Pons (tissue), 1 donor: Measurements from ENCODE around the gene EVA1B.

Experiments used
- DNase-seq: peaks from one replicate; pipeline ENCODE4 v3.0.0-alpha.2; 2016; ENCODE audit warnings: low spot score

EVA1B gene

DNA sequence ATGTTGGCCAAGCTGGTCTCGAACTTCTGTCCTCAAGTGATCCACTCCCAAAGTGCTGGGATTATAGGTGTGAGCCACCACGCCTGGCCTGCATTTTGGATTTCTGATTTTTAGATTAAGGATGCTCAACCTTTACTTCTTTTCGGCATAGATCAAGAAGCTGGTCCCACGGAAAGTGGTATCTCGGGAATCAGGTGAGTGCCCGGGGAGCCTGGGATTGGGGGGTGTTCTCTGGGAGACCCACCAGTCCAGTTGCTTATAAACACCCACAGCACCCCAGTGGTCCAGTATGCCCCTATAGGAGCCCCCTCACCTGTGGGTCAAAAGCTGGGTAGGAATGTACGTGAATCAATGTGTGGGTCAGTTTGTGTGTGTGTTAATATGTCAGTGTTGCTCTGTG is 14.0 kb downstream of the EVA1B start:
- no peak for DNase-seq

DNA sequence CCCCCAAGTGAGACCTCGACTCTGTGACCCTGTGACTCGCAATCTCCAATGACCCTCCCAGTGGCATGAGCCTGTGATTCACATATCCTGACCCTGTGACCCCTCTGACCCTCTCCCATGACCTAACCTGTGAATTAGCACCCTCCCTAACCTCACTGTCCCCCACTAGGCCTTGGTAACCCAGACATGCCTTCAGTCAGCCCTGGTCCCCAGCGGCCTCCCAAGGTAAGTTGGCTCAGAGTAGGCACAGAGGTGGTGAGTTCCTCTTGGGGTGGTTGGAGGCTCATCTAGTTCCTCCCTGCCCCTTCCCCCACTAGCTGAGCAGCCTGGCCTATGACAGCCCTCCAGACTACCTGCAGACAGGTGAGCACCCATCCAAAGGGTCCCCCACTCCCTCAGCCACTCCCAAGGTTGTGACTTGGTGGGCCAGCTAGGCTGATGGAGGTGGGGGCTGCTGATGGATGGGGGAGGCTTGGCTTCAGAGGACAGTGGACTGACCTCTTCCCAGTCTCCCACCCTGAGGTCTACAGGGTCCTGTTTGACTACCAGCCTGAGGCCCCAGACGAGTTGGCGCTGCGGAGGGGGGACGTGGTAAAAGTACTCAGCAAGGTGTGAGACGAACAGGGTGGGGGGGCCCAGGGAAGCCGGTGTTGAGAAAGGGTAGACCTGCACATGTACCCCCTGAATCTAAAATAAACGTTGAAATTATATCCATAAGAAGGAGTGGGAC is 15.7 kb downstream of the EVA1B start:
- DNase-seq = no peak

DNA sequence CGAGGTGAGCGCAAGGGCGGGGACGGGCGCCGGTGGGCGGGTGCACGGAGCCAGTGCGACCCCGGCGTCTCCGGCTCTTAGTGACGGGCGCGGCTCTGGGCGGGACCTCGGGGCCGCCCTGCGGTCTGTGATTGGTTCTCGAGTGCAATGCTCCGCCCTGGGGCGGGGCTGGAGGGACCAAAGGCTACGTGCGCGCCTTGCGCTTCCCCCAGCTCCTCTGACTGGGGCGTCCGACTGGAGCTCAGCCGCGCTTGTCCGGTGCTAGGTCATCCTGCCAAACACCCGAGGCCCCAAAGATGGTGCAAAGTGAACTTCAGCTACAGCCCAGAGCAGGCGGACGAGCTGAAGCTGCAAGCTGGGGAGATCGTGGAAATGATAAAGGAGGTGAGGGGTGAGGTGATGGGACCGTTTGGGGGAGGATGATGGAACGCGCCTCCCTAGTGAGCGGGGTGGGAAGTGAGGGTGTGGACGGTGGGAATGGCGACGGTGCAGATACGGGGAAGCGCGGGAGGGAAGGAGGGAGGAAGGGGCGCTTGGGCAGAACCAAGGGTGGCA is 16.5 kb downstream of the EVA1B start:
- peak; percentile 81 for DNase-seq

DNA sequence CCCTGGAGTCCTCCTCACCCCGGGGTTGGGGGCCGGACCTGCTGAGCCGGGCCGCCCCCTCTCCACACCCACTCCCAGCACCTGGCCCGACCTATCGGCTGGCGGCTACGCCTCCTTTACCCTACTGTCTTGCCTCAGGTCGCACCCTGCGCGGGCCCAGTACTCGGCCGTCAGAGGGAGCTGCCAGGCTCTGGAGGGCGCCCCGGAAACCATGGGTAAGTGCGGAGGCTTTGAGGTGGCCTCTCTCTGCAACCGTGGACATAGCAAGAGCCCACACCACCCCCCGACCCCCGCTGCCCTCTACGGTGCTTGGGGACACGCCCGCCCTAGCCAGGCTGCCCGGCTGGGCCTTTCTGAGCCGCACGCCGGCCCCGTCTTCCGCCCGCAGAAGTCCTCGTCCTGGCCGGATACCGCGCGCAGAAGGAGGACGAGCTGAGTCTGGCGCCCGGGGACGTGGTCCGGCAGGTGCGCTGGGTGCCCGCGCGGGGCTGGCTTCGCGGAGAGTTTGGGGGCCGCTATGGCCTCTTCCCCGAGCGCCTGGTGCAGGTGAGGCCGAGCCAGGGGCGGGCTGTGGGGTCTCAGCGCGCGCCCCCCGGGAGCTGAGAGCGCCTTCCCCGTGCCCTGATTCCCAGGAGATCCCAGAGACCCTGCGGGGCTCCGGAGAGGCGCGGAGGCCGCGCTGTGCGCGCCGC is 17.1 kb downstream of the EVA1B start, which contains the start of gene SH3D21:
Gene SH3D21, plus strand, starts transcription at position 159 of the 692 bp plus-strand sequence. Its CDS starts 53 bp downstream, at position 212.
- no peak for DNase-seq

DNA sequence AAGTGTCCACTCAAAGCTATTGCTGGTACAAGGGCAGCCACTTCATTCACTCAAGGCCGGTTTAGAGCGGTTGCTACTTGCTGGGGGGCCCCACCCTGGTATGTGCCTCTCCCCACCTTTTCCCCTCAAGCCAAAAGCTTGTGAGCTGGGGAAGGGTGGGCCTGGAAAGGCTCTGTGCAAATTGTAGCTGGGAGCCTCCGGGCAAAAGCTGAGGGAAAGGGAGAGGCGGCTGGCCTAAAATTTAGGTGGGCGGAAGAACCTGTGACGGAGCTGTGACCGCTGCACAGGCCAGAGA is 17.6 kb downstream of the EVA1B start:
- DNase-seq = no peak

DNA sequence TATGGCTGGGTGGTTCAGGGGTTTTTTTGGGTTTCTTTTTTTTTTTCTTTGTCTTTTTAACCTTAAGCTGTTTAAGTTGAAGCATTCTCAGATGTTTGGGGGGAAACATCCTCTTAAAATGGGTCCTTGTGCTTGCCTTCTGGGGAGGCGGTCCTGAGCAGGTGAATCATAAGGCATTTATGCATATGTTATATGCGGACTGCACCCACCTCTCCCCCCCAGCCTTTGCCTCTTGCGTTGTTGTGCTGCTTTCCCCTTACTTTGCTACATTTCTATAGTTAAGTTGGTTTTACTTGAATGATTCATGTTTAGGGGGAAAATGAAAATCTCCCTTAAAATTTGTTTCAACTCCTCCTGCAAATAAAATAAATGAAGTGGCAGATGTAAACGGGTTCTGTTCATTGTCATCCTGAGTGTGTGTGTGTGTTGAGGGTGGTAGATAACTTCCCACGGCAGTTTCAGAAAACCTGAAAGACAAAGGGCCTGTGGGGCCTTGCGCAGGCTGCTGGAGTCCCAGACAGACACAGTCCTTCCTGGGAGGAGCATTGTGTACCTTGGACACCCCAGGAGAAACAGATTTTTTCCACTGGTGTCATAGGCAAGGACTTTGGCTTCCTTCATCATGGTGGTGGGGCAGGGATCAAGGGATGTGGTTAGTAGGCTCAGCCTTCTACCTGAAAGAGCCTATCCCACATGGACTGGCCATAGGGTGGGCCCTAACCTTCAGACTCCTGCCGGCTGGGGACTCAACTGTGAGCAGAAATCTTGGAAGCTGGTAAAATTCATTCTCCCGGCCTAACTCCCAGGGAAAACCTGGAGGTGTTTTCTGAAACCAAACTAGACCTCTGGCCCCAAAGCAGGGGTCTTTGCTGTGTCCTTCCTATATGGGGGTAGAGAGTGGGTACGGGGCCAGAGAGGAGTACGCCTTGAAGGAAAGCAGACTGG is 18.2 kb downstream of the EVA1B start:
- DNase-seq = no peak

DNA sequence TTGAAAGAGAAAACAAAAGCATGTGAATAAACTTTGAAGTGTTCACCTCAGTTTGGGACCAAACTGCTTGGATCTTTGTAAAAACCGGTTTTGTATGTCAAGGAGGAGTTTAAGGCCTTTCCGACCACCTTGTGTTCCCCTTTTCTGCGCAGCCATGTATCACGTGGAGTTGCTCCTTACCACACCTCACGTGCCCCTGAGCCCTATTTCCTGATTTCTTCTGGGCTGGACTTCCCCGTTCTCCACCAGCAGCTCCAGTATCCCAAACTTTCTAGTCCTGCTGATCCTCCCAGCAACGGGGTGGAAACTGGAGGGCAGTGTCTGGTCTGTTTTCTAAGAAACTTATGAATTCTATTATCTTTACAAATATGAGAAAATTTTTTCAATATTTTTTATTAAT is 18.9 kb downstream of the EVA1B start:
- DNase-seq = peak; percentile 38

DNA sequence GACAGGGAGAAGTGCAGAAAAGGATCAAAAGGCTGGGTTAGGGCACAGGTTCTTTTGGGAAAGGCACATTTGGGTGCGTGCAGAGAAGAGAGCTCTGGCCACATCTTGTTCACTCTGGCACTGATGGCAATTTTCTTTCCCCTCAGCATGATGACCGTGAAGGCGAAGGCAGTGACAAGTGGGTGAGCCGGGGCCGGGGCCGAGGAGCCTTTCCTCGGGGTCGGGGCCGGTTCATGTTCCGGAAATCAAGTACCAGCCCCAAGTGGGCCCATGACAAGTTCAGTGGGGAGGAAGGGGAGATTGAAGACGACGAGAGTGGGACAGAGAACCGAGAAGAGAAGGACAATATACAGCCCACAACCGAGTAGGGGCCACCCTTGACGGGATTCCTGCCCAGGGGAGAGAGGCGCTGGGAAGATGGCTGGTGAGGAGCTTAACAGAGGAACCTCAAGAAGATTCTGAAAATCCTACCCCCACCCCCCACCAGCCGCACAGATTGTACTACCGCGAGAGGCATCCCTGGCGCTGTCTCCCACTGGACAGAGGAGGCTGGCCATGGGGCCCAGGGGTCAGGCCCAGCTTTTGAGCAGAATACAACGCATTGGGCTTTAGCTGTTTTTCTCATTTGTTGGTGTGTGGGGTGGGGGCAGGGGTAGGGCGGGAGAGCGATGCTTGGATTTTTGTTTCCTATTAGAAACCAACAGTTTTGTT is 19.6 kb downstream of the EVA1B start:
- DNase-seq = no peak

DNA sequence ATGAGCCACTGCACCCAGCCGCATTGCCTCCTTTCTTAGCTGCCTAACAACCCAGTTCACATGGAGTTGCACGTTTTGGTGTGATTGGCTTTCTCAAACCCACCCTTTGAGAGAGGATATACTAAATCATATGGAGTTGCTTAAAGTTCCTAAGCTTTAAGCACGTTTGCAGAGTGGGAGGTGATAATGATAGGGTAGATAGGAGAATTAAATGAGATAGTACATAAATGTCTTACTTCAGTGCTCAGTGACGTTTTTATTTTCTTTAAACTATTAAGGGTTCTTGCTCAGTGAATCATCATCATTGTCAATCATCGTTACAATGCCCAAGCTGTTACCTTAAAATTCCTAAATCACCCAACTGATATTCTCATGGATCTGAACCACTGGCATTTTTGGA is 20.2 kb downstream of the EVA1B start:
- DNase-seq = no peak

DNA sequence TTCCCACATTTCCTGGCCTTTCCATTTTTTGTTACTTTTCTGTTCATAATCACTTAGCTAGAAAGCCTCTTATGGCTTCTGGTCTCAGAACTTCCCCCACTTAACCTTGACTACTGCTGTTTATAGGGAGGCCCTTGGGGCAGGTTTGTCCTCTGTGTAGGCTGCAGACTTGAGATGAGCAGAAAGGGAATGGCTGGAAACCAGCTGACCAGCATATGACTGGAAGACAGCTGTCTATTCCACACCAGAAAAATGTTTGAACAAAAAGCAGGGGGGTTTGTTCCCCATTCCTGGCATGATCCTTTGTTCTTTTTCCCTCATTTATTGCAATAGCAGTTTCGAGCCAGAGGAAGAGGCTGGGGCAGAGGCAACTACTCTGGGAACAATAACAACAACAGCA is 22.2 kb downstream of the EVA1B start:
- peak; percentile 54 for DNase-seq

DNA sequence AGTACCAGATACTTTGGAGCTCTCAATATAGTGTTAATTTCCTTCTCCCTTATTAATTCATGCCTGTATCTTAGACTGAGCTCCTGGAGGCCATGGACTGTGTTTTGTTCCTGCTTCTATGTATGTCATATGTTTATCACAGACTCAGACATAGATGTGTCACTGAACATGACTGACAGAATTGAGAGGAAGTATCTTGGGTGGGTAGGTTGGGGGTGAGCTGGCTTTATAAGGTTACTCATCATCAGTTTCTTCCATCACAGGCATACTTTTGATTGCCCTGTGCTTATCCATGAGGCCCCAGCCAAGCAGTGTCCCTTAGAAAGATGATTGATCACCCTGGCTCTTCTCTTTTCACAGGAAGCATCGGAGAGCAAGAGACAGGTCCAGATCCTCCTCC is 22.9 kb downstream of the EVA1B start:
- DNase-seq = no peak

DNA sequence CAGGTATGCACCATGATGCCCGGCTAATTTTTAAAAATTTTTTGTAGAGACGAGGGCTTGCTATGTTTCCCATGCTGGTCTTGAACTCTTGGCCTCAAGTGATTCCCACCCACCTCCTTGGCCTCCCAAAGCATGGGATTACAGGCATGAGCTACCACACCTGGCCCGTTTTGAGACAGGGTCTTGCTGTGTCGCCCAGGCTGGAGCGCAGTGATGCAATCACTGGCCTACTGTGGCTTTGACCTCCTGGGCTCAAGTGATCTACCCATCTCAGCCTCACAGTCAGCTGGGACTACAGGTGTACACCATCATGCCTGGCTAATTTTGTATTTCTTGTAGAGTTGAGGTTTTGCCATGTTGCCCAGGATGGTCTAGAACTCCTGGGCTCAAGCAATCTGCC is 24.8 kb downstream of the EVA1B start:
- DNase-seq = no peak

DNA sequence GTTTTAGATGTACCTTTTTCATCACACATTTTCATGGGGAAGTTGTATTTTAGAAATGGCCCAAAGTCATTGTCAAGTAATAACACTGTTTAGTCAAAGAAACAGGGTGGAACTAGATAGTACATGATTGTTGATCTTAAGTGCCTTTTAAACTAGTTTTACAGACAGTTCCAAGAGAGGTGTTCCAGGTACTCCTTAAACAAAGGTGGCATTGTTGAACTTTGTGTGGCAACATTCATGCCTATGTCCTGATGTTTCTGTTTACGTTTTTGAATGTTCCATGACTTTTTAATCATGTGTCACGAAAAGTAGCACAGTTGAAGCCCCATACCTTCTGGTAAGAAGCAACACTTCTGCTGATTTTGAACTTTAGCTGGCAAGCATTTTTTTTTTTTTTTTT is 26.4 kb downstream of the EVA1B start:
- DNase-seq = no peak

DNA sequence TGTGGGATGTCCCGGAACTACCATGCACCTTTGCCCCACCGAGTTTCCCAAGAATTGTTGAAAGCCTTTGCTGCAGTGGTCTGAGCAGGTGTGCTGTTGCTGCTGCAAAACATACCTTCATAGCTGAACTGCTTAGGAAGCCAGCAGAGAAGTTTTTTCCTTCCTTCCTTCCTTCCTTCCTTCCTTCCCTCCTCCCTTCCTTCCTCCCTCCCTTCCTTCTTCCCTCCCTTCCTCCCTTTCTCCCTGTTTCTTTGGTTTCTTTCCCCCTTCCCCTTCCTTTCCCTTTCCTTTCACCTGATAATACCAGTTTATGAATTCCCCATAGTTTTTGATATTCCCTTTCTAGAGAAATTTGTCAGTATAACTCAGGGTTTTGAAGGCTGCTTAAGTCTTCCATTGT is 28.1 kb downstream of the EVA1B start:
- DNase-seq = no peak

DNA sequence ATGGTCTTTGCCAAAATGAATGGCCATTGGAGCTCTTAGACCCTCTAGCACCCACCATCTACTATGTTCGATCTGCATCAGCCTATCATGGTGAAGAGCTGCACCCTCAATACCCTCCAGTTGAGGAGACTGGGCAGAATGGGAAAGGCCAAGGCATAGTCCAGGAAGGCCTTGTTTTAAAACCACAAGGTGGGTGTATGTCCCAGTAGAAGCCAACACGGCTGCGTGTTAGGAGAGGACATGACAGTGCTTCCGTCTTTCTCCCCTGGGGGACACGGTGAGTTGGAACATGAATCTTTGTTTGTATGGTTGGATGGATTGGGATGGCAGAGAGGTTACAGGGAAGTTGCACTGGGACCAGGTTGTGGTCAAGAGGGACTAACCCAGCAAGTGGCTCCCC is 35.9 kb downstream of the EVA1B start:
- DNase-seq = no peak

DNA sequence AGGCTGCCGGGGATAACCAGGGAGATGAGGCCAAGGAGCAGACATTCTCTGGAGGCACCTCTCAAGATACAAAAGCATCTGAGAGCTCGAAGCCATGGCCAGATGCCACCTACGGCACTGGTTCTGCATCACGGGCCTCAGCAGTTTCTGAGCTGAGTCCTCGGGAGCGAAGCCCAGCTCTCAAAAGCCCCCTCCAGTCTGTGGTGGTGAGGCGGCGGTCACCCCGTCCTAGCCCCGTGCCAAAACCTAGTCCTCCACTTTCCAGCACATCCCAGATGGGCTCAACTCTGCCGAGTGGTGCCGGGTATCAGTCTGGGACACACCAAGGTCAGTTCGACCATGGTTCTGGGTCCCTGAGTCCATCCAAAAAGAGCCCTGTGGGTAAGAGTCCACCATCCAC is 36.6 kb downstream of the EVA1B start:
- no peak for DNase-seq

DNA sequence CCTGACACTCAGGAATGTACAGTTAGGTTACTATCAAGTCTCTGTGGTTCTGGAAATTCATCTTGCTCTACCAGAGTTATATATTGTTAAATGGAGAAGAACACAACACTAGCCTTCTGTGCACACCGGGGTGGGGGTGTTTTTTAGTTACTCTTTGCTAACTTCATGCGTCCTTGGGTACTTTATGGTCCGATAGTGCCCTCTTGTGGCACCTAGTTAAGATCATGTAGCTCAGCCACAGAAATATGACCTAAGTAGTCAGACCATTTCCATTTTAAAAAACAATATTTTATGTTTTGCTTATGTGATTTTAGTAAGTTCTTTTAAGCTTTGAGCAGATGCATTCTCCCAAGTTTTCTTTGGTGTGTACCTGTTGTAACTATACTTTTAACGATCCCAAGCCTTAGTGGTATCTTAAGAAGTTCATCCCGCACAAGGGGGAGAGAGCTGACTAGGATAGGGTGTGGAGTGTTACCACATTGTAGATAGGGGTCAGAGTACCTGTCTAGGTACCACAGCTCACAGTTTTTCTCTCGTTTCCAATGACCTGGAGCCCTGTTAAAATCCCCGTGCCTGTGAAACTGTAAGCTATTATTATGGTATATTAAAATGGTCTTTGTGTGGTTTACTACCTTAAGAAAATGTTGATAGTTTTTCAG is 37.9 kb downstream of the EVA1B start:
- peak; percentile 93 for DNase-seq

DNA sequence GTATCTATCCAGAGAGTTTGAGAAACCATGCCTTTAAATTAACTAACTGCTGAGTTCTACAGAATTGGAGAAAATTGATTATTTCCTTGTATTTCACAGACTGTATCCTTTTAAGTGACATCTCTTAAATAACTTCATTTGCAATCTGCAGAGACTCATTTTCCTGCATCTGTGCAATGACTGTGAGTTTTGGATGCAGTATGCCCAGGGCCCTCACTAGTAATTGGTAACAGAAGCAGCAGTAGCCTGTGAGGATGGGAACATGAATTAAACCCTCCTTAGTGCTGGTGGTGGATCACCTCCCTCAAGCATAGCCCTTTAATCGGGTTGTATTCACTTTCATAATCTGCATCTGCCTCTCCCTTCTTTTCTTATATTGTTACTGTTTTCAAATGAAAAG is 38.9 kb downstream of the EVA1B start:
- DNase-seq = no peak

DNA sequence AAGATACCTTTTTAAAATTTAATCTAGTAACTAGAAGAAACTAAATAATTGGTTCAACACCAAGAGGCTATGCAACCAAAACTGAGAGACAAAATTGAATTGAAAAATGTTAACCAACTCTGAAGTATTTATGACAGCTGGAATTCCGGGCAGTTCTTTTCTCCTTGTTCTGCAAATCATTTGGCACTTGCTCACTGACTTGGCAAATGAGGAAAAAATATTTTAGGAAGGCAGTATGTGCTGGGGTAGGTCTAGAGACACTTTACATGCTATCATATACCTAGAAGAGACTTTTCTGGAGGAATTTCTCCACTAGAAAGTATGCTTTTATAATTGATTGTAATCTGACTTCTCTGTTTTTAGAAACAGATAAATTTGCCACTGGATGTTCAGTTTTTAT is 39.4 kb downstream of the EVA1B start:
- DNase-seq = no peak

DNA sequence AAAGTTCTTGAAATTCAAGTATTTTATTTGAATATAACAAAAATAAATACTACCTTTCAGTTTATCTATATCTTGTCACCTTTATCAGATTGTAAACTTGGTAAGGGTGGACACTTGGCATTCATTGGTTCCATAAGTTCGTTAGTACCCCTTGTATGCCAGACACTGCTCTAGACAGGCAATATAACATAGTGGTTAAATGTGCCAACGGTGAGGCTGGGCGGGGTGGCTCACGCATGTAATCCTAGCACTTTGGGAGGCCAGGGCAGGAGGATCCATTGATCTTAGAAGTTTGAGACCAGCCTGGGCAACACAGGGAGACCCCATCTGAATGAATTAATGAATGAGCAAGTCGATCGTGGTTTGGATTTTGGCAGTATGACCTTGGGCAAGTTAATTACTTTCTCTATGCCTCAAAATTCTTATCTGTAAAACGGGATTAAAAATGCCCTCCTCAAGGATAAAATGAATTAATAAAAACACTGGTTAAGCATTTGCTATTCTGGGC is 43.6 kb downstream of the EVA1B start:
- no peak for DNase-seq

DNA sequence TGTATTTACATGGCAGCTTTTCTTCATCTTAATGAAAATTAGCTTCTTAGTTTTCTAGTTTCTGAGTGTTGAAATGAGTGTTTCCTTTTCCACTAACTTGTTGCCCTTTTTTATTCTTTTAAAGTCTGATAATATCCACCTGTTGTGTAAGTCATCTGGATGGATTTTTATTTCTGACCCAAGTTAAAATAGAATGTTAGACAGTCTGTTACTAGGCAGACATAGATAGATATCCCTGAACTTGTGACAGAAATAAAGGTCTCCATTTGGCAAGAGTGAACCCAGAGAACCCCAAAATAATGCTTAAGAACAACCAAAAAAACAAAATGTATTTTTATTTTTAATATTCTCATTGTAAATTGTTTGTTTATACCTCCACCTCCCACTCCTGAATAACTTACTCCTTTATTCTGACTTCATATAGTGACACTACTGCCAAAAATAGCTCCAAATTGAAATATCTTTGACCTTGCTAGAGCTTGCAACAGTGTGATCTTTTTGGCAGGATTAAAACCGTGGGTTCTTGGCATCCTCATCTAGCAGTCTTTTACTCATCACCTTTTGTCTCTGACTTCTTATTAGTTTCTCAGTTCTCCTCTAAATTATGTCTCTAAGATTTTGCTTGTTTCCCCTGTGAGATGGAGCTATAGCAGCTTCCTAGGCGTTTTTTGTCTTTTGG is 44.2 kb downstream of the EVA1B start:
- DNase-seq = no peak
